GM23338 (cell line): Measurements from ENCODE around the gene ATP5PB. TPM values are rescaled to one million over a fixed set of nuclear protein-coding genes. Genes with fewer than 3 reads are reported as not detected.

ENCODE experiments used
- ATAC-seq: fragments of 200-7000 bp; cut with Tn5 transposase; 3 replicates; pipeline ENCODE4 v1.9.1; 2020
- DNase-seq: peaks from one replicate; pipeline ENCODE4 v3.0.0-alpha.2; 2015; ENCODE audit warnings: low spot score
- H2AFZ ChIP-seq: fragments of 200-600 bp; sonication (generic); 2 replicates; pipeline ENCODE4 v1.8.0; 2016; ENCODE audit warnings: antibody characterized with exemption, mild to moderate bottlenecking, moderate library complexity
- H3F3A ChIP-seq: fragments of 200-600 bp; sonication (generic); replicated peaks from 2 replicates; pipeline ENCODE4 v1.8.0; 2017; ENCODE audit warnings: antibody characterized with exemption, mixed run types, low read depth
- H3K27ac ChIP-seq: fragments of 200-600 bp; sonication (generic); 2 replicates; pipeline ENCODE4 v1.6.1; 2016; ENCODE audit warnings: low read depth
- H3K27me3 ChIP-seq: fragments of 200-600 bp; sonication (generic); 2 replicates; pipeline ENCODE4 v1.8.0; 2016; ENCODE audit warnings: mild to moderate bottlenecking, mixed run types, moderate library complexity; ENCODE audit not compliant: insufficient read depth
- H3K36me3 ChIP-seq: fragments of 200-600 bp; sonication (generic); 2 replicates; pipeline ENCODE4 v1.8.0; 2016; ENCODE audit warnings: mild to moderate bottlenecking; ENCODE audit not compliant: insufficient read depth
- H3K4me1 ChIP-seq: fragments of 200-600 bp; sonication (generic); 2 replicates; pipeline ENCODE4 v1.8.0; 2016; ENCODE audit warnings: mild to moderate bottlenecking, moderate library complexity; ENCODE audit not compliant: insufficient read depth
- H3K4me2 ChIP-seq: fragments of 200-600 bp; sonication (generic); 2 replicates; pipeline ENCODE4 v1.7.1; 2017; ENCODE audit warnings: mixed run types
- H3K4me3 ChIP-seq: fragments of 200-600 bp; sonication (generic); 2 replicates; pipeline ENCODE4 v1.6.1; 2016; ENCODE audit warnings: mixed run types
- H3K79me2 ChIP-seq: fragments of 200-600 bp; sonication (generic); replicated peaks from 2 replicates; pipeline ENCODE4 v1.8.0; 2017; ENCODE audit warnings: mild to moderate bottlenecking; ENCODE audit not compliant: insufficient read depth
- H3K9me2 ChIP-seq: fragments of 200-600 bp; sonication (generic); 2 replicates; pipeline ENCODE4 v1.8.0; 2017; ENCODE audit not compliant: insufficient read depth
- H4K20me1 ChIP-seq: fragments of 200-600 bp; sonication (generic); replicated peaks from 2 replicates; pipeline ENCODE4 v1.8.0; 2017; ENCODE audit warnings: mild to moderate bottlenecking; ENCODE audit not compliant: insufficient read depth
- H3K27ac Mint-ChIP-seq: 2 replicates; pipeline ENCODE4 v1.8.0; 2020; ENCODE audit warnings: inconsistent platforms, mild to moderate bottlenecking, moderate library complexity, mixed read lengths
- H3K27me3 Mint-ChIP-seq: 3 replicates; pipeline ENCODE4 v1.8.0; 2022; ENCODE audit warnings: low read depth, mild to moderate bottlenecking, moderate library complexity, mixed read lengths, inconsistent platforms; ENCODE audit not compliant: insufficient read depth, poor library complexity
- H3K36me3 Mint-ChIP-seq: 3 replicates; pipeline ENCODE4 v1.8.0; 2021; ENCODE audit warnings: low read depth, mild to moderate bottlenecking, inconsistent platforms, moderate library complexity, mixed read lengths
- H3K4me1 Mint-ChIP-seq: 3 replicates; pipeline ENCODE4 v1.8.0; 2020; ENCODE audit warnings: mild to moderate bottlenecking, inconsistent platforms, mixed read lengths
- H3K4me3 Mint-ChIP-seq: 3 replicates; pipeline ENCODE4 v1.8.0; 2021; ENCODE audit warnings: moderate library complexity, mild to moderate bottlenecking, inconsistent platforms, mixed read lengths
- H3K9me3 Mint-ChIP-seq: 3 replicates; pipeline ENCODE4 v1.8.0; 2020; ENCODE audit warnings: moderate library complexity, mild to moderate bottlenecking, inconsistent platforms, mixed read lengths
- CREB1 ChIP-seq: fragments of 250-450 bp; sonication (Bioruptor Pico); IDR thresholded peaks from 2 replicates; pipeline ENCODE4 v1.5.0; 2020; ENCODE audit warnings: low read depth, mild to moderate bottlenecking, moderate library complexity
- CTCF ChIP-seq, 2 experiments: fragments of 200-600 bp in 1 of 2; sonication (generic) in 1 of 2; conservative IDR thresholded peaks; 2 replicates each; pipeline versions ENCODE4 v1.5.1 to v1.6.1; 2016 to 2017; ENCODE audit warnings: antibody characterized with exemption in 2 of 2, low read depth in 2 of 2, mild to moderate bottlenecking in 2 of 2, moderate library complexity in 1 of 2
- EZH2 ChIP-seq: fragments of 200-600 bp; sonication (generic); IDR thresholded peaks from one replicate; pipeline ENCODE4 v1.8.0; 2017; ENCODE audit warnings: antibody characterized with exemption, mild to moderate bottlenecking, low read depth; ENCODE audit not compliant: unreplicated experiment
- EZH2phosphoT487 ChIP-seq: fragments of 200-600 bp; sonication (generic); IDR thresholded peaks from one replicate; pipeline ENCODE4 v1.8.1; 2018; ENCODE audit warnings: antibody characterized with exemption; ENCODE audit not compliant: unreplicated experiment
- JUNB ChIP-seq: IDR thresholded peaks from one replicate; pipeline ENCODE4 v1.6.1; 2016; ENCODE audit warnings: antibody characterized with exemption; ENCODE audit not compliant: unreplicated experiment
- NANOG ChIP-seq: IDR thresholded peaks from 2 replicates; pipeline ENCODE4 v1.6.1; 2016; ENCODE audit warnings: antibody characterized with exemption, borderline replicate concordance
- POLR2AphosphoS5 ChIP-seq: IDR thresholded peaks from 2 replicates; pipeline ENCODE4 v1.6.1; 2016; ENCODE audit warnings: antibody characterized with exemption, low read depth
- REST ChIP-seq: IDR thresholded peaks from one replicate; pipeline ENCODE4 v1.6.1; 2018; ENCODE audit warnings: antibody characterized with exemption; ENCODE audit not compliant: unreplicated experiment
- ZNF114 ChIP-seq: fragments of 250-450 bp; sonication (Bioruptor Pico); IDR thresholded peaks from 2 replicates; pipeline ENCODE4 v1.5.0; 2020; ENCODE audit warnings: mild to moderate bottlenecking, moderate library complexity
- ZNF331 ChIP-seq: fragments of 250-450 bp; sonication (Bioruptor Pico); IDR thresholded peaks from 2 replicates; pipeline ENCODE4 v1.5.0; 2020; ENCODE audit warnings: low read depth, mild to moderate bottlenecking, moderate library complexity
- polyA plus RNA-seq: library from polyadenylated mRNA; unstranded; fragments of >200 nt; fragmentation: Nextera tagmentation; extraction: Ambion mirVana; gene quantifications from 2 replicates; pipeline ENCODE4 v1.2.1, GENCODE V29; 2016
- total RNA-seq: library from RNA; depleted of rRNA; stranded (reverse); fragments of >200 nt; shearing (Covaris generic); gene quantifications from 2 replicates; pipeline ENCODE4 v1.2.3, GENCODE V29; 2014
- TF ChIP-seq, protein P1 (sequence below): IDR thresholded peaks from 2 replicates; pipeline ENCODE4 v1.6.1; 2016; ENCODE audit warnings: antibody characterized with exemption

The ATP5PB gene
- total and polyA plus RNA-seq, 2 experiments from 2014 or later = 279 to 300 TPM

DNA sequence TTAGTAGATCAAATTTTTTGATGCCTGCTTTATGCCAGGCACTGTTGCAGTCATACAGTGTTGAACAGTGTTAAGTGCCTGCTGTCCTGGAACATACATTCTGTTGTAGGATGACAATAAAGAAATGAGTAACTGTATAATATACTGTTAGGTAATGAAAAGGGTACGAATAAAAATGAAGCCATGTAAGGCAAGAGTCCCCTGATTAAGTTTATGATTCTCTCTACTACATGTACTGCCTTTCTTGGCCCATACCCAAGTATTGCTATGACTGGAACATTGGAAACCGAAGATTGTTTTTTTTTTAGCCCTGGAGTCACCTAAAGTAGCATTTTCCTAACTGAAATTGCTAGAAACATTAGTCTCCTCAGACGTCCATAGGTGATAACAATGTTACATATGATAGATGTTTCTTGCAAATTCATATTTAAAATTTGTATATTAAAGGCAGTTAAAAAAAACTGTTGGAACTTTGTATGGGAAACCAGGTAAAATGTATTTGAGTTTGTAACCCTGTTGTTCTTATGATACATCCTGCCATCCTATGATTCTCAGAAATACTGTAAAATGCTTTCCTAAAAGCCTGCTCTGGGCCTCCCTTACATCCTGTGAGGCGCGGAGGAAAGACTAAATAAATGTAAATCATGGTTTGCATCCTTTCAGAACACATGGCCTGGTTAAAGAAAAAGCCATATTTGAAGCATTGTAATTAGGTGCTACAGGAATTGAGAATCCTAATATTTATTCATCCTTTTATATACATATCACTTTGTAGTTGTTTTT lies 5.8 kb downstream of the ATP5PB start (continued):
- TF ChIP-seq CTCF (conservative IDR thresholded peaks at IDR 0.05; ENCODE audit: low read depth in 2 of 2) = no peak
- TF ChIP-seq NANOG = no peak
- TF ChIP-seq ZNF114 = no peak

- no peaks in the 10 kb centered on the region for H3K9me2 ChIP-seq
- ATAC-seq (no peak), DNase-seq (no peak)
- H3F3A ChIP-seq = no peaks in the 10 kb centered on the region
- H3K4me3 Mint-ChIP-seq = no peak overlapping the region
- peaks cover 30% of the 10 kb centered on the region for H3K79me2 ChIP-seq
- no peak overlapping the region for H3K4me2 ChIP-seq
- no peak overlapping the region for H3K27ac Mint-ChIP-seq
- 0 out of 2 replicates have a peak, but pooled peaks cover 3% of the 10 kb centered on the region for H4K20me1 ChIP-seq
- H3K27me3 ChIP-seq = no peaks in the 10 kb centered on the region
- H3K36me3 ChIP-seq = peaks cover 41% of the 10 kb centered on the region
- no peak overlapping the region for H3K4me3 ChIP-seq
- H3K27me3 Mint-ChIP-seq = no peaks in the 10 kb centered on the region
- H3K4me1 Mint-ChIP-seq = peaks cover 6% of the 10 kb centered on the region
- no peak overlapping the region for H2AFZ ChIP-seq
- H3K4me1 ChIP-seq = no peaks in the 10 kb centered on the region
- no peak overlapping the region for H3K27ac ChIP-seq
- H3K9me3 Mint-ChIP-seq = no peaks in the 10 kb centered on the region
- H3K36me3 Mint-ChIP-seq = peaks cover 59% of the 10 kb centered on the region
- TF ChIP-seq, protein P1, sequence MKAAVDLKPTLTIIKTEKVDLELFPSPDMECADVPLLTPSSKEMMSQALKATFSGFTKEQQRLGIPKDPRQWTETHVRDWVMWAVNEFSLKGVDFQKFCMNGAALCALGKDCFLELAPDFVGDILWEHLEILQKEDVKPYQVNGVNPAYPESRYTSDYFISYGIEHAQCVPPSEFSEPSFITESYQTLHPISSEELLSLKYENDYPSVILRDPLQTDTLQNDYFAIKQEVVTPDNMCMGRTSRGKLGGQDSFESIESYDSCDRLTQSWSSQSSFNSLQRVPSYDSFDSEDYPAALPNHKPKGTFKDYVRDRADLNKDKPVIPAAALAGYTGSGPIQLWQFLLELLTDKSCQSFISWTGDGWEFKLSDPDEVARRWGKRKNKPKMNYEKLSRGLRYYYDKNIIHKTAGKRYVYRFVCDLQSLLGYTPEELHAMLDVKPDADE = no peak
- no peak for TF ChIP-seq CREB1 (CRISPR knock-in tag)
- TF ChIP-seq EZH2 = no peak
- TF ChIP-seq POLR2AphosphoS5 = no peak
- TF ChIP-seq ZNF331 (CRISPR knock-in tag) = no peak
- TF ChIP-seq EZH2phosphoT487 = no peak
- TF ChIP-seq ZNF114 = no peak
- TF ChIP-seq REST = no peak
- TF ChIP-seq CTCF (conservative IDR thresholded peaks at IDR 0.05; ENCODE audit: low read depth in 2 of 2) = no peak
- TF ChIP-seq NANOG = no peak
- no peak for TF ChIP-seq JUNB
Observed at GRCh38 chr1:111455642-111456031, 6.4 kb downstream of the ATP5PB start.
